H9 (cell line): ENCODE data around the gene ABR. TPM values are rescaled to one million over a fixed set of nuclear protein-coding genes. Genes with fewer than 3 reads are reported as not detected.

Experiments used
- DNase-seq: peaks from one replicate; pipeline ENCODE4 v3.0.0-alpha.2; 2017
- H2AFZ ChIP-seq: one replicate; pipeline ENCODE4 v1.6.1; 2013; ENCODE audit warnings: mild to moderate bottlenecking, low read length, control low read depth, moderate library complexity
- H2AK5ac ChIP-seq: 2 replicates; pipeline ENCODE4 v1.6.1; 2013; ENCODE audit warnings: low read length, control low read depth, mixed read lengths; ENCODE audit not compliant: insufficient read length
- H2BK120ac ChIP-seq: one replicate; pipeline ENCODE4 v1.6.1; 2013; ENCODE audit warnings: low read depth, mild to moderate bottlenecking, low read length, control low read depth, inconsistent platforms; ENCODE audit not compliant: poor library complexity, severe bottlenecking
- H2BK12ac ChIP-seq: 2 replicates; pipeline ENCODE4 v1.6.1; 2013; ENCODE audit warnings: low read length, control low read depth, mixed read lengths, low read depth; ENCODE audit not compliant: insufficient read length
- H2BK15ac ChIP-seq: 2 replicates; pipeline ENCODE4 v1.6.1; 2013; ENCODE audit warnings: low read depth, low read length, control low read depth
- H2BK20ac ChIP-seq: one replicate; pipeline ENCODE4 v1.6.1; 2013; ENCODE audit warnings: low read depth, mild to moderate bottlenecking, low read length, control low read depth, inconsistent platforms; ENCODE audit not compliant: poor library complexity, severe bottlenecking
- H2BK5ac ChIP-seq: 2 replicates; pipeline ENCODE4 v1.6.1; 2013; ENCODE audit warnings: low read length, control low read depth, mixed read lengths; ENCODE audit not compliant: insufficient read length
- H3K14ac ChIP-seq: 2 replicates; pipeline ENCODE4 v1.6.1; 2013; ENCODE audit warnings: low read length, control low read depth; ENCODE audit not compliant: insufficient read depth
- H3K18ac ChIP-seq: 2 replicates; pipeline ENCODE4 v1.6.1; 2013; ENCODE audit warnings: low read depth, mild to moderate bottlenecking, mixed read lengths, low read length, control low read depth; ENCODE audit not compliant: insufficient read length
- H3K23ac ChIP-seq: 2 replicates; pipeline ENCODE4 v1.6.1; 2013; ENCODE audit warnings: low read length, control low read depth, mixed read lengths, low read depth; ENCODE audit not compliant: insufficient read length
- H3K23me2 ChIP-seq: 2 replicates; pipeline ENCODE4 v1.6.1; 2013; ENCODE audit warnings: low read depth, mild to moderate bottlenecking, mixed read lengths, low read length, control low read depth; ENCODE audit not compliant: insufficient read length, poor library complexity, severe bottlenecking
- H3K27ac ChIP-seq: 2 replicates; pipeline ENCODE4 v1.5.1; 2013; ENCODE audit warnings: low read length, control low read depth, mixed read lengths, low read depth; ENCODE audit not compliant: insufficient read length
- H3K27me3 ChIP-seq: 2 replicates; pipeline ENCODE4 v1.6.1; 2013; ENCODE audit warnings: low read length, control low read depth, inconsistent platforms; ENCODE audit not compliant: insufficient read depth
- H3K4ac ChIP-seq: 2 replicates; pipeline ENCODE4 v1.6.1; 2013; ENCODE audit warnings: low read depth, mild to moderate bottlenecking, control low read depth, inconsistent platforms, low read length, moderate library complexity
- H3K4me1 ChIP-seq: 2 replicates; pipeline ENCODE4 v1.6.1; 2013; ENCODE audit warnings: low read length, control low read depth, inconsistent platforms; ENCODE audit not compliant: insufficient read depth
- H3K4me2 ChIP-seq: 2 replicates; pipeline ENCODE4 v1.6.1; 2013; ENCODE audit warnings: low read length, control low read depth, mixed read lengths; ENCODE audit not compliant: insufficient read length, insufficient read depth
- H3K56ac ChIP-seq: 2 replicates; pipeline ENCODE4 v1.6.1; 2013; ENCODE audit warnings: low read depth, mild to moderate bottlenecking, mixed read lengths, low read length, control low read depth; ENCODE audit not compliant: insufficient read length
- H3K79me1 ChIP-seq: 2 replicates; pipeline ENCODE4 v1.6.1; 2013; ENCODE audit warnings: low read depth, mild to moderate bottlenecking, moderate library complexity, low read length, control low read depth, inconsistent platforms; ENCODE audit not compliant: insufficient read depth, poor library complexity, severe bottlenecking
- H3K79me2 ChIP-seq: 2 replicates; pipeline ENCODE4 v1.6.1; 2013; ENCODE audit warnings: low read length, control low read depth, inconsistent platforms; ENCODE audit not compliant: insufficient read depth
- H3K9ac ChIP-seq: 2 replicates; pipeline ENCODE4 v1.6.1; 2013; ENCODE audit warnings: low read length, control low read depth, mixed read lengths; ENCODE audit not compliant: insufficient read length; ENCODE audit errors: extremely low read depth
- H3K9me3 ChIP-seq: one replicate; pipeline ENCODE4 v1.6.1; 2013; ENCODE audit warnings: low read depth, low read length, inconsistent platforms; ENCODE audit not compliant: control insufficient read depth
- H3T11ph ChIP-seq: one replicate; pipeline ENCODE4 v1.6.1; 2013; ENCODE audit warnings: mild to moderate bottlenecking, low read length, control low read depth, inconsistent platforms
- H4K20me1 ChIP-seq: one replicate; pipeline ENCODE4 v1.6.1; 2013; ENCODE audit not compliant: control insufficient read depth, insufficient read length, insufficient read depth
- H4K5ac ChIP-seq: 2 replicates; pipeline ENCODE4 v1.6.1; 2013; ENCODE audit warnings: low read depth, mild to moderate bottlenecking, mixed read lengths, low read length, control low read depth; ENCODE audit not compliant: insufficient read length
- H4K8ac ChIP-seq: replicated peaks from 2 replicates; pipeline ENCODE4 v1.6.1; 2013; ENCODE audit warnings: low read length, control low read depth, mixed read lengths, low read depth; ENCODE audit not compliant: insufficient read length
- H4K91ac ChIP-seq: 2 replicates; pipeline ENCODE4 v1.6.1; 2013; ENCODE audit warnings: low read depth, mild to moderate bottlenecking, moderate library complexity, mixed read lengths, low read length, control low read depth; ENCODE audit not compliant: insufficient read length
- H3K27ac Mint-ChIP-seq, 3 experiments: 2 replicates in 2 of 3; 3 replicates in 1 of 3; pipeline ENCODE4 v1.8.0; 2020 to 2021; ENCODE audit warnings: mixed read lengths in 3 of 3, mild to moderate bottlenecking in 1 of 3, moderate library complexity in 1 of 3
- H3K27me3 Mint-ChIP-seq: 2 replicates; pipeline ENCODE4 v1.8.0; 2021; ENCODE audit warnings: low read depth, mild to moderate bottlenecking, moderate library complexity, mixed read lengths
- H3K36me3 Mint-ChIP-seq, 3 experiments: 2 replicates in 2 of 3; 3 replicates in 1 of 3; pipeline ENCODE4 v1.8.0; 2020 to 2021; ENCODE audit warnings: low read depth in 3 of 3, mixed read lengths in 3 of 3; ENCODE audit not compliant: insufficient read depth in 1 of 3
- H3K4me1 Mint-ChIP-seq, 2 experiments: 2 replicates each; pipeline ENCODE4 v1.8.0; 2020; ENCODE audit warnings: mixed read lengths in 2 of 2
- H3K4me3 Mint-ChIP-seq, 2 experiments: 2 replicates in 1 of 2; 3 replicates in 1 of 2; pipeline ENCODE4 v1.8.0; 2020 to 2021; ENCODE audit warnings: mild to moderate bottlenecking in 2 of 2, mixed read lengths in 2 of 2, moderate library complexity in 1 of 2
- H3K9me3 Mint-ChIP-seq, 2 experiments: 2 replicates in 1 of 2; 3 replicates in 1 of 2; pipeline ENCODE4 v1.8.0; 2020; ENCODE audit warnings: mild to moderate bottlenecking in 2 of 2, mixed read lengths in 2 of 2, moderate library complexity in 1 of 2
- WGBS: extraction: QIAGEN DNeasy Blood & Tissue Kit; methylation state at CpG from one replicate; pipeline ENCODE4 v1.1.7; 2013; ENCODE audit warnings: missing lambda C conversion rate, low lambda C conversion rate, mixed read lengths; ENCODE audit not compliant: insufficient read length; ENCODE audit errors: extremely low coverage; 5-methylcytosine and 5-hydroxymethylcytosine counted together
- total RNA-seq: library from RNA; stranded (reverse); gene quantifications from 2 replicates; pipeline ENCODE4 v1.2.1, GENCODE V29; 2021
- TF ChIP-seq, protein P1 (sequence below): fragments of 200-600 bp; sonication (generic); conservative IDR thresholded peaks from 3 replicates; pipeline ENCODE4 v1.8.0; 2021; ENCODE audit warnings: antibody characterized with exemption, mild to moderate bottlenecking

The ABR gene
- total RNA-seq, 1 experiment from 2014 or later, result 34.7 TPM

DNA sequence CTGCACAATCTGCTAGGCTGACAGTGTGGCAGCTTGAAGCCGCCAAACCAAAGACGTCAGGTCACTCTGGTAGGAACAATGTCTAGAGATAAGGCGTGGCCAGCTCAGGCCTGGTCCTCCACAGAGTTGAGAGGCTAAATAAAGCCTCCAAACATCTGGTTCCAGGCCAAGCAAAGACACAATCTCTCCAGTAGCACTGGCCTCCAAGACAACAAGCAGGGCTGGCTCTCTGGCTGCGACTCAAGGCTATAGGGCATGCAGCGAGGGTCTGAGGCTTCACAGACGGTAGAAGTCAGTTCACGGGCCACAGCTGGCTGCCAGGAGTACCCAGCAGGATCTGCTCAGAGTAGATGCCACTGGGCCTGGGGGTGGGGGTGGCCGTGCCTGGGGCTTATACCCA is 75.6 kb downstream of the ABR start:
- WGBS, result no CpG with 5 or more reads among the region's 8 CpGs
- Histone ChIP-seq H2AK5ac (no peak overlapping the region), H3K79me2 (no peaks in the 10 kb centered on the region), H3K27ac (no peak overlapping the region), H3K9ac (no peak overlapping the region), H3K9me3 (no peaks in the 10 kb centered on the region), H3K4me1 (no peaks in the 10 kb centered on the region), H3K18ac (no peak overlapping the region), H2BK12ac (no peak overlapping the region), H4K8ac (no peak overlapping the region), H2BK5ac (no peak overlapping the region), H2AFZ (no peak overlapping the region), H2BK120ac (no peak overlapping the region), H3K23ac (no peak overlapping the region), H3K4me2 (no peak overlapping the region), H3K14ac (peak overlapping the region; percentile 11; the same call in 1 of the 2 replicates), H4K5ac (no peak overlapping the region), H3K4ac (no peak overlapping the region), H3K23me2 (peaks cover 4% of the 10 kb centered on the region), H3K56ac (no peak overlapping the region), H2BK15ac (no peak overlapping the region), H3K79me1 (no peaks in the 10 kb centered on the region), H3T11ph (no peak overlapping the region), H2BK20ac (no peak overlapping the region), H4K91ac (no peak overlapping the region), H4K20me1 (no peaks in the 10 kb centered on the region), H3K27me3 (no peaks in the 10 kb centered on the region; the same call in 1 of the 2 replicates)
- Mint-ChIP-seq H3K27ac (no peak overlapping the region; a peak in 1 of 7 replicates), H3K9me3 (peaks cover 0 to 6% of the 10 kb centered on the region in 2 experiments; a peak in 3 of 5 replicates), H3K27me3 (peaks cover 24% of the 10 kb centered on the region), H3K36me3 (peaks cover 5 to 10% (median 10%) of the 10 kb centered on the region in 3 experiments; a peak in 6 of 7 replicates), H3K4me1 (peaks cover 5 to 15% of the 10 kb centered on the region in 2 experiments; a peak in 3 of 4 replicates), H3K4me3 (no peak overlapping the region)
- TF ChIP-seq, protein P1, sequence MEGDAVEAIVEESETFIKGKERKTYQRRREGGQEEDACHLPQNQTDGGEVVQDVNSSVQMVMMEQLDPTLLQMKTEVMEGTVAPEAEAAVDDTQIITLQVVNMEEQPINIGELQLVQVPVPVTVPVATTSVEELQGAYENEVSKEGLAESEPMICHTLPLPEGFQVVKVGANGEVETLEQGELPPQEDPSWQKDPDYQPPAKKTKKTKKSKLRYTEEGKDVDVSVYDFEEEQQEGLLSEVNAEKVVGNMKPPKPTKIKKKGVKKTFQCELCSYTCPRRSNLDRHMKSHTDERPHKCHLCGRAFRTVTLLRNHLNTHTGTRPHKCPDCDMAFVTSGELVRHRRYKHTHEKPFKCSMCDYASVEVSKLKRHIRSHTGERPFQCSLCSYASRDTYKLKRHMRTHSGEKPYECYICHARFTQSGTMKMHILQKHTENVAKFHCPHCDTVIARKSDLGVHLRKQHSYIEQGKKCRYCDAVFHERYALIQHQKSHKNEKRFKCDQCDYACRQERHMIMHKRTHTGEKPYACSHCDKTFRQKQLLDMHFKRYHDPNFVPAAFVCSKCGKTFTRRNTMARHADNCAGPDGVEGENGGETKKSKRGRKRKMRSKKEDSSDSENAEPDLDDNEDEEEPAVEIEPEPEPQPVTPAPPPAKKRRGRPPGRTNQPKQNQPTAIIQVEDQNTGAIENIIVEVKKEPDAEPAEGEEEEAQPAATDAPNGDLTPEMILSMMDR, result no peak
- DNase-seq, result no peak
